ENCODE results near the gene ITGA1. TPM values are rescaled to one million over a fixed set of nuclear protein-coding genes. Genes with fewer than 3 reads are reported as not detected.

ITGA1 gene
- total and polyA plus RNA-seq, 2 donors (not counting 1 experiment from before 2014, with no cell fraction given) = 12.6 to 115 TPM

GRCh38 chr5:53002491-53002890 is 214.8 kb downstream of the ITGA1 start:
- TF ChIP-seq EZH2 (IDR thresholded peaks at IDR 0.05; ENCODE audit: low read length, missing control alignments) = no peak
- Histone ChIP-seq H3K9ac (ENCODE audit: insufficient read depth, low read length) (no peak overlapping the region), H3K27ac (ENCODE audit: insufficient read depth, low read length) (no peak overlapping the region), H2AFZ (ENCODE audit: low read length) (no peak overlapping the region), H3K79me2 (ENCODE audit: control insufficient read depth, insufficient read depth, low read length) (peaks cover 36% of the 10 kb centered on the region), H3K4me2 (ENCODE audit: extremely low read depth, insufficient read depth, low read length) (no peak overlapping the region), H4K20me1 (ENCODE audit: control insufficient read depth, extremely low read depth, insufficient read depth, low read length) (no peaks in the 10 kb centered on the region), H3K4me1 (ENCODE audit: control insufficient read depth, extremely low read depth, insufficient read depth, low read length) (peaks cover 9% of the 10 kb centered on the region), H3K4me3 (replicated peaks in 1 of 4; ENCODE audit: control extremely low read depth in 1 of 4, insufficient read depth in 1 of 4, low read depth in 3 of 4, low read length in 4 of 4) (no peak overlapping the region), H3K9me3 (ENCODE audit: control insufficient read depth, insufficient read depth, low read depth, low read length) (no peaks in the 10 kb centered on the region), H3K27me3 (ENCODE audit: control insufficient read depth, insufficient read depth, low read length) (no peaks in the 10 kb centered on the region), H3K36me3 (ENCODE audit: control insufficient read depth, insufficient read depth, low read length) (no peaks in the 10 kb centered on the region)
- DNase-seq (ENCODE audit: low read depth in 2 of 2) = no peak

- Histone ChIP-seq H3K27me3 (ENCODE audit: control insufficient read depth, insufficient read depth, low read length) (no peaks in the 10 kb centered on the region), H3K9ac (ENCODE audit: insufficient read depth, low read length) (no peak overlapping the region), H3K4me2 (ENCODE audit: extremely low read depth, insufficient read depth, low read length) (no peak overlapping the region), H2AFZ (ENCODE audit: low read length) (no peak overlapping the region), H3K9me3 (ENCODE audit: control insufficient read depth, insufficient read depth, low read depth, low read length) (no peaks in the 10 kb centered on the region), H3K4me3 (replicated peaks in 1 of 4; ENCODE audit: control extremely low read depth in 1 of 4, insufficient read depth in 1 of 4, low read depth in 3 of 4, low read length in 4 of 4) (no peak overlapping the region), H3K4me1 (ENCODE audit: control insufficient read depth, extremely low read depth, insufficient read depth, low read length) (peaks cover 11% of the 10 kb centered on the region), H3K27ac (ENCODE audit: insufficient read depth, low read length) (no peak overlapping the region), H3K79me2 (ENCODE audit: control insufficient read depth, insufficient read depth, low read length) (peaks cover 36% of the 10 kb centered on the region), H4K20me1 (ENCODE audit: control insufficient read depth, extremely low read depth, insufficient read depth, low read length) (no peaks in the 10 kb centered on the region), H3K36me3 (ENCODE audit: control insufficient read depth, insufficient read depth, low read length) (no peaks in the 10 kb centered on the region)
- DNase-seq (ENCODE audit: low read depth in 2 of 2) = no peak
- no peak for TF ChIP-seq EZH2 (IDR thresholded peaks at IDR 0.05; ENCODE audit: low read length, missing control alignments)
- TF ChIP-seq, protein P1, sequence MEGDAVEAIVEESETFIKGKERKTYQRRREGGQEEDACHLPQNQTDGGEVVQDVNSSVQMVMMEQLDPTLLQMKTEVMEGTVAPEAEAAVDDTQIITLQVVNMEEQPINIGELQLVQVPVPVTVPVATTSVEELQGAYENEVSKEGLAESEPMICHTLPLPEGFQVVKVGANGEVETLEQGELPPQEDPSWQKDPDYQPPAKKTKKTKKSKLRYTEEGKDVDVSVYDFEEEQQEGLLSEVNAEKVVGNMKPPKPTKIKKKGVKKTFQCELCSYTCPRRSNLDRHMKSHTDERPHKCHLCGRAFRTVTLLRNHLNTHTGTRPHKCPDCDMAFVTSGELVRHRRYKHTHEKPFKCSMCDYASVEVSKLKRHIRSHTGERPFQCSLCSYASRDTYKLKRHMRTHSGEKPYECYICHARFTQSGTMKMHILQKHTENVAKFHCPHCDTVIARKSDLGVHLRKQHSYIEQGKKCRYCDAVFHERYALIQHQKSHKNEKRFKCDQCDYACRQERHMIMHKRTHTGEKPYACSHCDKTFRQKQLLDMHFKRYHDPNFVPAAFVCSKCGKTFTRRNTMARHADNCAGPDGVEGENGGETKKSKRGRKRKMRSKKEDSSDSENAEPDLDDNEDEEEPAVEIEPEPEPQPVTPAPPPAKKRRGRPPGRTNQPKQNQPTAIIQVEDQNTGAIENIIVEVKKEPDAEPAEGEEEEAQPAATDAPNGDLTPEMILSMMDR (conservative IDR thresholded peaks at IDR 0.05 in 1 of 2, IDR thresholded peaks at IDR 0.05 in 1 of 2; ENCODE audit: low read depth in 1 of 2, low read length in 2 of 2) = no peak
Observed at GRCh38 chr5:53003144-53003543, 215.4 kb downstream of the ITGA1 start.

DNA sequence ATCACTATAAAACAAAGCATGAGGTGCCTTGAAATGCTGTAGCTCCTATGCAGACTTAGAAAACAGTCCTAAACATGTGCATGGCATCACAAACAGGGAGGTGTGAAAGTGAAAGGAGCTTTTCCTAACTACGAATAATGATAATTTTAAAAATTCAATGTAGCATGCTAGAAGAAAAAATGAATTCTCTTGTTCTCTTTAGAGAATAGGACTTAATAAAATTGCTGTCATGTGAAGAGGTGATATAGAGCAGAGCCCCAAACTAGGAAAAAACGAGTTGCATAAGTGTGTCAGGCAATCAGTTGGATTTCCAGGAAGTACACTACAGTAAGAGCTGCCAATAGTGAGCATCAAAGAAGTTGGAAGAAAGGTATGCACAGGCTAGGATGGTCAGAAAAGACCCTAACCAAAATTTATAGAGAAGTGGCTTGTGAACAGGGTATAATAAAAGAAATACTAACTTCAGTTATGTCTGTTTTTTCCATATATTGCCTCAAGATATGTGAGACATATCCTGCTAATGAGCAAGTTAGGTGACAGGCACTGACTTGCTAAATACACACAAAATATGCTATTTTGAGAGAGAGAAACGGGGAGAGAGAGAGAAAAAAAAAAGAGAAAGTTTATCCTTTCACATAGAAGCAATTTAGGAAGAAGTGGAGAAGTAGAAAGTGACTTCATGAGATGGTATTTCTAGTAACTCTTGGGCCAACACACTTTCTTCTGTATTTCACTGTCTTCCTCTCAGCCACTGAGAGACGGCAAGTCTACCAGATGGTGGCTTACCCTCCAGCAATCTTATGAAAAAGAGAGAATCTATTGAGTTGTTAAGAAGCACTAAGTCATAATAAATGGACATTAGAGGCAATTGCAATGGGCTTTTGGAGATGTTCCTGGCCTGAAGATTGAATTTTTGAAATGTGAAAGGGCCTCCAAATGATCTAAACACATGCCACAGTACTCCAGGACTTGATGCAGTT is 219.5 kb downstream of the ITGA1 start:
- no peak for TF ChIP-seq EZH2 (IDR thresholded peaks at IDR 0.05; ENCODE audit: low read length, missing control alignments)
- TF ChIP-seq, protein P1 (conservative IDR thresholded peaks at IDR 0.05 in 1 of 2, IDR thresholded peaks at IDR 0.05 in 1 of 2; ENCODE audit: low read depth in 1 of 2, low read length in 2 of 2) = no peak
- Histone ChIP-seq H3K27me3 (ENCODE audit: control insufficient read depth, insufficient read depth, low read length) (no peaks in the 10 kb centered on the region), H4K20me1 (ENCODE audit: control insufficient read depth, extremely low read depth, insufficient read depth, low read length) (no peaks in the 10 kb centered on the region), H3K9me3 (ENCODE audit: control insufficient read depth, insufficient read depth, low read depth, low read length) (no peaks in the 10 kb centered on the region), H3K79me2 (ENCODE audit: control insufficient read depth, insufficient read depth, low read length) (peaks cover 23% of the 10 kb centered on the region), H3K4me1 (ENCODE audit: control insufficient read depth, extremely low read depth, insufficient read depth, low read length) (peaks cover 17% of the 10 kb centered on the region), H3K4me3 (replicated peaks in 1 of 4; ENCODE audit: control extremely low read depth in 1 of 4, insufficient read depth in 1 of 4, low read depth in 3 of 4, low read length in 4 of 4) (peak overlapping the region in 2 of 4 experiments; percentile 11 to 14), H3K9ac (ENCODE audit: insufficient read depth, low read length) (no peak overlapping the region), H3K4me2 (ENCODE audit: extremely low read depth, insufficient read depth, low read length) (peak overlapping the region; percentile 69), H3K27ac (ENCODE audit: insufficient read depth, low read length) (peak overlapping the region; percentile 19), H2AFZ (ENCODE audit: low read length) (peak overlapping the region; percentile 7), H3K36me3 (ENCODE audit: control insufficient read depth, insufficient read depth, low read length) (no peaks in the 10 kb centered on the region)
- DNase-seq (ENCODE audit: low read depth in 2 of 2) = no peak
